PC-3 (cell line): Measurements from ENCODE around the gene HNRNPAB. TPM values are rescaled to one million over a fixed set of nuclear protein-coding genes. Genes with fewer than 3 reads are reported as not detected.

Experiments
- ATAC-seq: fragments of 200-7000 bp; cut with Tn5 transposase; 2 replicates; pipeline ENCODE4 v1.9.1; 2020; ENCODE audit warnings: mild to moderate bottlenecking, moderate library complexity
- BruUV-seq: library from RNA; stranded (reverse); fragments of 400-500 nt; replicated peaks from 2 replicates; lab custom pipeline; 2021; lab: Mats Ljungman, UMichigan
- CTCF ChIA-PET: fragments of 300-600 bp; sonication (Branson Sonifier 250); formaldehyde crosslinking; loops from one replicate; lab custom pipeline; 2022; ENCODE audit warnings: antibody characterized with exemption; lab: Charles Lee
- POLR2A ChIA-PET: fragments of 300-600 bp; sonication (Branson Sonifier 250); formaldehyde crosslinking; loops from one replicate; lab custom pipeline; 2022; ENCODE audit warnings: antibody characterized with exemption; ENCODE audit not compliant: unreplicated experiment; lab: Charles Lee
- DNase-seq: peaks from one replicate; pipeline ENCODE4 v3.0.0-alpha.2; 2015
- H2AFZ ChIP-seq: fragments of 300-600 bp; sonication (generic); 2 replicates; pipeline ENCODE4 v1.6.0; 2016; ENCODE audit warnings: antibody characterized with exemption, low read length
- H3F3A ChIP-seq: fragments of 300-600 bp; sonication (generic); one replicate; pipeline ENCODE4 v1.6.0; 2017; ENCODE audit warnings: antibody characterized with exemption, low read length, control low read depth, mild to moderate bottlenecking; ENCODE audit not compliant: unreplicated experiment
- H3K27ac ChIP-seq: fragments of 300-600 bp; sonication (generic); 2 replicates; pipeline ENCODE4 v1.5.1; 2016; ENCODE audit warnings: mild to moderate bottlenecking, low read length
- H3K27me3 ChIP-seq: fragments of 300-600 bp; sonication (generic); 2 replicates; pipeline ENCODE4 v1.6.1; 2016; ENCODE audit warnings: low read length, mixed read lengths
- H3K36me3 ChIP-seq: fragments of 300-600 bp; sonication (generic); 2 replicates; pipeline ENCODE4 v1.6.1; 2016; ENCODE audit warnings: low read depth, mixed run types, low read length, mixed read lengths
- H3K4me1 ChIP-seq: fragments of 300-600 bp; sonication (generic); 2 replicates; pipeline ENCODE4 v1.5.1; 2016; ENCODE audit warnings: low read length; ENCODE audit not compliant: insufficient read depth
- H3K4me2 ChIP-seq: fragments of 300-600 bp; sonication (generic); 2 replicates; pipeline ENCODE4 v1.6.0; 2016; ENCODE audit warnings: low read length
- H3K4me3 ChIP-seq: fragments of 300-600 bp; sonication (generic); 2 replicates; pipeline ENCODE4 v1.5.1; 2016; ENCODE audit warnings: mild to moderate bottlenecking, low read length, mixed read lengths
- H3K79me2 ChIP-seq: fragments of 300-600 bp; sonication (generic); 2 replicates; pipeline ENCODE4 v1.6.1; 2017; ENCODE audit warnings: low read length, mixed read lengths
- H3K9ac ChIP-seq: fragments of 300-600 bp; sonication (generic); 2 replicates; pipeline ENCODE4 v1.6.0; 2016; ENCODE audit warnings: mild to moderate bottlenecking, low read length
- H3K9me2 ChIP-seq: fragments of 300-600 bp; sonication (generic); replicated peaks from 2 replicates; pipeline ENCODE4 v1.6.1; 2016; ENCODE audit warnings: mixed run types, low read length, mixed read lengths
- H3K9me3 ChIP-seq: fragments of 300-600 bp; sonication (generic); 2 replicates; pipeline ENCODE4 v1.6.1; 2016; ENCODE audit warnings: low read length, mixed read lengths
- H4K20me1 ChIP-seq: fragments of 300-600 bp; sonication (generic); 2 replicates; pipeline ENCODE4 v1.6.1; 2016; ENCODE audit warnings: low read length, mixed read lengths
- CTCF ChIP-seq: fragments of 300-600 bp; sonication (generic); conservative IDR thresholded peaks from 2 replicates; pipeline ENCODE4 v1.5.1; 2017; ENCODE audit warnings: antibody characterized with exemption, low read depth, mild to moderate bottlenecking, low read length
- EZH2 ChIP-seq: fragments of 300-600 bp; sonication (generic); IDR thresholded peaks from one replicate; pipeline ENCODE4 v1.6.1; 2017; ENCODE audit warnings: antibody characterized with exemption, mild to moderate bottlenecking, low read length; ENCODE audit not compliant: unreplicated experiment
- EZH2phosphoT487 ChIP-seq: fragments of 300-600 bp; sonication (generic); IDR thresholded peaks from 2 replicates; pipeline ENCODE4 v1.6.1; 2018; ENCODE audit warnings: mild to moderate bottlenecking, antibody characterized with exemption, low read length, borderline replicate concordance
- intact Hi-C: fragments of 100-400 bp; cut with micrococcal nuclease; formaldehyde crosslinking; loops from 2 replicates; pipeline ENCODE4 v1.9.0; 2023
- total RNA-seq: library from RNA; depleted of rRNA; stranded (reverse); fragments of >200 nt; gene quantifications from 2 replicates; pipeline ENCODE4 v1.2.3, GENCODE V29; 2014

Gene HNRNPAB
- total RNA-seq, 1 experiment from 2014 or later = 231 TPM

- no peaks in the 10 kb centered on the region for H4K20me1 ChIP-seq
- H3K79me2 ChIP-seq = no peaks in the 10 kb centered on the region
- intact Hi-C loops = no loop called here
- DNase-seq (no peak), ATAC-seq (no peak)
- H3K36me3 ChIP-seq = no peaks in the 10 kb centered on the region
- no peaks in the 10 kb centered on the region for H3K9me2 ChIP-seq
- CTCF ChIA-PET = no interaction called here
- H3F3A ChIP-seq = no peaks in the 10 kb centered on the region
- POLR2A ChIA-PET = no interaction called here
- no peaks in the 10 kb centered on the region for H3K9me3 ChIP-seq
- no peak overlapping the region for H2AFZ ChIP-seq
- no TSS peak for BruUV-seq
- peaks cover 8% of the 10 kb centered on the region for H3K4me1 ChIP-seq
- H3K9ac ChIP-seq = no peak overlapping the region
- no peak overlapping the region for H3K4me3 ChIP-seq
- TF ChIP-seq EZH2phosphoT487 (no peak), EZH2 (no peak), CTCF (no peak)
- no peak overlapping the region; the same call in 1 of the 2 replicates for H3K27ac ChIP-seq
- H3K27me3 ChIP-seq = no peaks in the 10 kb centered on the region
- peak overlapping the region; percentile 29; the same call in 1 of the 2 replicates for H3K4me2 ChIP-seq
Measured at GRCh38 chr5:178192787-178193186, 11.5 kb upstream of the HNRNPAB start.

- no peaks in the 10 kb centered on the region for H4K20me1 ChIP-seq
- peak overlapping the region; percentile 29; the same call in 1 of the 2 replicates for H3K4me2 ChIP-seq
- DNase-seq (peak; percentile 49), ATAC-seq (peak; percentile 18)
- no TSS peak for BruUV-seq
- ChIA-PET POLR2A (no interaction called here), CTCF (no interaction called here)
- H3K9ac ChIP-seq = no peak overlapping the region
- intact Hi-C loops = no loop called here
- peaks cover 8% of the 10 kb centered on the region for H3K4me1 ChIP-seq
- no peaks in the 10 kb centered on the region for H3K79me2 ChIP-seq
- no peaks in the 10 kb centered on the region for H3K9me2 ChIP-seq
- H3K4me3 ChIP-seq = no peak overlapping the region
- TF ChIP-seq EZH2phosphoT487 (no peak), EZH2 (no peak), CTCF (no peak)
- H3K27ac ChIP-seq = no peak overlapping the region
- H3K9me3 ChIP-seq = no peaks in the 10 kb centered on the region
- H2AFZ ChIP-seq = no peak overlapping the region
- no peaks in the 10 kb centered on the region for H3K27me3 ChIP-seq
- H3K36me3 ChIP-seq = no peaks in the 10 kb centered on the region
- H3F3A ChIP-seq = no peaks in the 10 kb centered on the region
Measured at GRCh38 chr5:178193251-178193809, 11.0 kb upstream of the HNRNPAB start.

- H4K20me1 ChIP-seq = no peaks in the 10 kb centered on the region
- DNase-seq (no peak), ATAC-seq (no peak)
- TF ChIP-seq EZH2 = no peak
- TF ChIP-seq CTCF = no peak
- no peak for TF ChIP-seq EZH2phosphoT487
- no peaks in the 10 kb centered on the region for H3K9me3 ChIP-seq
- no peaks in the 10 kb centered on the region for H3K36me3 ChIP-seq
- CTCF ChIA-PET = no interaction called here
- BruUV-seq = no TSS peak
- no peaks in the 10 kb centered on the region for H3F3A ChIP-seq
- H3K27me3 ChIP-seq = no peaks in the 10 kb centered on the region
- H3K4me1 ChIP-seq = peaks cover 8% of the 10 kb centered on the region
- H3K9me2 ChIP-seq = no peaks in the 10 kb centered on the region
- no peak overlapping the region for H3K4me2 ChIP-seq
- H3K27ac ChIP-seq = no peak overlapping the region
- POLR2A ChIA-PET = no interaction called here
- H3K79me2 ChIP-seq = no peaks in the 10 kb centered on the region
- H3K9ac ChIP-seq = no peak overlapping the region
- no peak overlapping the region for H2AFZ ChIP-seq
- intact Hi-C loops = no loop called here
- H3K4me3 ChIP-seq = no peak overlapping the region
Measured at GRCh38 chr5:178194026-178194425, 10.3 kb upstream of the HNRNPAB start.
